Adipocyte (in vitro differentiated cells): ENCODE data around the gene ZDHHC11.
"Not testable (repeated sequence)": the region's sequence is repeated elsewhere in the genome, so short reads cannot be mapped to it uniquely, and the experiment has no call there.

ENCODE experiments used
- DNase-seq: peaks from one replicate; pipeline ENCODE4 v3.0.0-alpha.2; 2015; ENCODE audit warnings: low read depth
- H3K27me3 ChIP-seq: replicated peaks from 2 replicates; pipeline ENCODE4 v1.7.0; 2013; ENCODE audit warnings: mild to moderate bottlenecking, low read length, moderate library complexity; ENCODE audit not compliant: control insufficient read depth, insufficient read depth
- H3K36me3 ChIP-seq: 2 replicates; pipeline ENCODE4 v1.7.0; 2013; ENCODE audit warnings: low read length, mild to moderate bottlenecking, moderate library complexity; ENCODE audit not compliant: control insufficient read depth, insufficient read depth, severe bottlenecking
- H3K4me1 ChIP-seq: 2 replicates; pipeline ENCODE4 v1.7.0; 2013; ENCODE audit warnings: mild to moderate bottlenecking, low read length, moderate library complexity; ENCODE audit not compliant: control insufficient read depth, insufficient read depth
- H3K4me3 ChIP-seq: 2 replicates; pipeline ENCODE4 v1.7.0; 2013; ENCODE audit warnings: mild to moderate bottlenecking, low read length, moderate library complexity
- H3K9ac ChIP-seq: 2 replicates; pipeline ENCODE4 v1.7.0; 2013; ENCODE audit warnings: mild to moderate bottlenecking, low read length, moderate library complexity
- H3K9me3 ChIP-seq: 2 replicates; pipeline ENCODE4 v1.7.0; 2013; ENCODE audit warnings: mild to moderate bottlenecking, low read length, moderate library complexity; ENCODE audit not compliant: control insufficient read depth

The ZDHHC11 gene

DNA sequence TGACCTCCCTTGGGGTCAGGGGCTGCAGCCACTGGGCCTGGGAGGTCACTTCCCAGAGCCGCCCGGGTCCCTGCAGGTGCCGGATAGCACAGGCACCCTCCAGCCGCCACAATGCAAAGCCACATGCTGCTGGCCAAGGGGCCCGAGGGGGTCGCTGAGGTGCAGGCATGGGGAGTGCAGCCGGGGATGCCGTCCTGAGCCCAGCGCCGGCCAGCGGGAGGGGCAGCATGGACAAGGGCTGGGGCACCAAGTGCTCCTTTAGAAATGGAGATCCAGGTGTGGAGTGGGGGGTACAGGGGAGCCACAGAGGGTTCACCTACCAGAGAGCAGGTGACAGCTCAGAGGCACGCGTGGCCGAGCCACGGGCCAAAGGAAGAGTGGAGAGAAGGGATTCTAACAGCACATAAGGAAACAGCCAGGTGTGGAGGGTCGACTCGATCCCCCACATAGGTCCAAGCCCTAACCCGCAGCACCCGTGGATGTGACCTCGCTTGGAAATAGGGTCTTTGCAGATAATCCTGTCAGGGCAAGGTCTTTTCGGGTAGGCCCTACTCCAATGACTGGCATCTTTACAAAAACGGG is 90.9 kb downstream of the ZDHHC11 start:
- no peaks in the 10 kb centered on the region for H3K9me3 ChIP-seq
- peaks cover 7% of the 10 kb centered on the region for H3K27me3 ChIP-seq
- no peak for DNase-seq
- no peaks in the 10 kb centered on the region for H3K4me1 ChIP-seq
- no peak overlapping the region for H3K4me3 ChIP-seq
- H3K36me3 ChIP-seq, result no peaks in the 10 kb centered on the region
- H3K9ac ChIP-seq, result no peak overlapping the region

DNA sequence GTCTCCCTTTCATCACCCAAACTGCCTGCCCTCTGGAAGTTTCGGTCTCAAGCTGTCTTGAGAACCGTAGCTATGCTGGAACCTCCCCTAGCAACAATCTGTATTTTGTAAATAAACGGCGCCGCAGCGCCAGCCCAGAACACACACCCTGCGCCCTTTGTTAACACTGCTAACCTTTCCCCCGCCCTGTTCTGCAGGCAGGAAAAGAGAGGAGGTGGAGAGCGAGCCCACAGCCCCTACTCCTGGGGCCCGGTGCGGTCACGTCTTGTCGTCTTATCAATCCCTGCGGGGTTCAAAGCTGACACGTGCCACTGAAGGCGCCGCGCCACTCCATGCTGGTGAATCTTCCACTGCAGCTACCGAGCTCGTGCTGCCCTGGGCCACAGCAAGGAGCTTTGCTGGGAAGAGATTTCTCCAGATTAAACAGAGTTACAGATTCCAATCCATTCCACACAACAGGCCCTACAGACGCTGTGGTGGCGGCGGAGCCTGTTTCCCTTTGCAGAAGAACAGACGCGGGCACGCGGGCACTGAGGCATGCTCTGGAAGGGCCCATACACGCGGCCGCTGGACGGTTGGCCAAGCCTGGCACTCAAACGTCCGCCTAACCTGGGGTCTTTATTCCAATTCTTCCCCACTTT is 91.6 kb downstream of the ZDHHC11 start:
- no peak overlapping the region for H3K9ac ChIP-seq
- no peak for DNase-seq
- H3K27me3 ChIP-seq, result peaks cover 7% of the 10 kb centered on the region
- no peaks in the 10 kb centered on the region for H3K4me1 ChIP-seq
- H3K9me3 ChIP-seq, result no peaks in the 10 kb centered on the region
- H3K4me3 ChIP-seq, result no peak overlapping the region
- no peaks in the 10 kb centered on the region for H3K36me3 ChIP-seq

DNA sequence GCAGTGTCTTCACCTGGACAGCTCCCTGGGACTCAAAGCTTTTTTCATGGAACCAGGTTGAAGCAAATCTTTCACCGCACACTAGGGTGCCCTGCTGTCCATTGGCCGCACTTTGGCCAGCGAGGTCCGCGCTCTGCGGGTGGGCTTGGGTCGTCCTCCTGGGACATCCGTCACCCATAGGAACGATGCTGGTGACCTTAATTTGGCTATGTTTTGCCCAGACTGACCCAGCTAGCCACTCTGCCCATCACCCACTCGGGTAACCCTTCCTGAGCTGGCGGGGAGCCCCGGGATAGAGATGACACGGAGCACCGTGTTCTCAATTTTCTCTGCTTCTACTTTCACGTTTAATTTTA is 92.1 kb downstream of the ZDHHC11 start:
- DNase-seq, result no peak
- no peaks in the 10 kb centered on the region for H3K9me3 ChIP-seq
- no peaks in the 10 kb centered on the region for H3K36me3 ChIP-seq
- H3K27me3 ChIP-seq, result peaks cover 7% of the 10 kb centered on the region
- H3K4me3 ChIP-seq, result no peak overlapping the region
- H3K4me1 ChIP-seq, result no peaks in the 10 kb centered on the region
- no peak overlapping the region for H3K9ac ChIP-seq

DNA sequence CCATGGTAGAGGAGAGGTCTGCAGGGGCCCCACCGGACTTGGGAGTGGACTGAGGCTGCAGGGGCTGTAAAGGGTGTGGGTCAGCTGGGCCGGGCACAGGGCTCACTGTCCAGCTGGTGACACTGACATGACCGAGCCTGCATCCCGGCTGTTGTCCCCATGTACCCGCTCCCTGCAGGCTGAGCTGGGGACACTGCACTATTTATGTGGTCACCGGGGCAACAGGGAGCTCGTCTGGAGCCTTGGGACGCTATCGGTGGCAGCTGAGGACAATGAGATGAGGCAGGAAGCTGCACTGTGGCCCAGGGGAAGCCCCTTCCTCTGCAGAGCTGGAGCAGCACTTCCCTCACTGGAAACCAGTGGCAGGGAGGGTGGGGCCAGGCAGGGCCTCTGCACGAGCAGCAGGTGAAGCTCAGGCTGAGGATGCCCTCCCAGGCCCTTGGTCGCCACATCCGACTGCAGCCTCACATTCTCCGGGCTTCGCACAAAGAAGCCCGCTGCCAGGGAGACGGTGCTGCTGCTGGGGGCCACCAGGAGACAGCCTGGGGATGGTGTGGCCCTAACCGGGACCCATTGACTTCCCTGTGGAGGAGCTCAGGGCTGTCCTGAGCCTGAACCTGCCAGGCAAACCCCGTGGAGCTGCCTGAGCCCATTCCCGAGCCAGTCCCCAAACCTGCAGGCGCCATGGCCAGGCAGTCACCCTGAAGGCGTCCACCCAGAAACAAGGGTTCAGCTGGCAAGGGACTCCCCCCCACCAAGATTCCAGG is 92.7 kb downstream of the ZDHHC11 start:
- no peaks in the 10 kb centered on the region for H3K9me3 ChIP-seq
- H3K4me1 ChIP-seq, result no peaks in the 10 kb centered on the region
- DNase-seq, result no peak
- H3K4me3 ChIP-seq, result no peak overlapping the region
- H3K9ac ChIP-seq, result no peak overlapping the region
- peaks cover 7% of the 10 kb centered on the region for H3K27me3 ChIP-seq
- no peaks in the 10 kb centered on the region for H3K36me3 ChIP-seq

DNA sequence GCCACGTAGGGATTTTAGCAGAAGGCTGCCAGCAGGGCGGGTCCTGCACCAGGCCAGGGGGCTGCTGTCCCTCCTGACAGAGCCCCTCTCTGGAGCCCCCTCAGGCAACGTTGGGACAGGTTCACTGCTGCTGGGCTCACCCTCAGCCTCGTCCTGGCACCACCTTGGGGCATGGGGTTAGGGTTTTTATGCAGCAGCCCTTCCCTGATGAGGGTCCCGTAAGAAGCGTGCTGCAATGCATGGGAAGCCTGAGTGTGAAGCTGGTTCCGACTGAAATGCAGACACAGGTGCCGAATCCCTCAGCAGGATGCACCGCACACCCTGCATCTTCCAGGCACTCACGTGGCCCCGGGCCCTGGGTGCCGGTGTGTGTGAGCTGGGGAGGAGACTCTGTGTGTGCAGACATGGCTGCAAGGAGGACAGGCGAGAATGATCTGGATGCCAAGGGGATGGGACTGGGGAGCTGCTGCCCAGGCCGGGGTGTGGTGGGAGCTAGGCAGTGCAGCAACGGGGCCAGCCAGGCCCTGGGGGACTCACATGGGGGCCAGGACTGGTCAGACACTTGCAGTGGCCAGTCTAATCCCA is 93.3 kb downstream of the ZDHHC11 start:
- no peaks in the 10 kb centered on the region for H3K4me1 ChIP-seq
- no peaks in the 10 kb centered on the region for H3K9me3 ChIP-seq
- no peak for DNase-seq

DNA sequence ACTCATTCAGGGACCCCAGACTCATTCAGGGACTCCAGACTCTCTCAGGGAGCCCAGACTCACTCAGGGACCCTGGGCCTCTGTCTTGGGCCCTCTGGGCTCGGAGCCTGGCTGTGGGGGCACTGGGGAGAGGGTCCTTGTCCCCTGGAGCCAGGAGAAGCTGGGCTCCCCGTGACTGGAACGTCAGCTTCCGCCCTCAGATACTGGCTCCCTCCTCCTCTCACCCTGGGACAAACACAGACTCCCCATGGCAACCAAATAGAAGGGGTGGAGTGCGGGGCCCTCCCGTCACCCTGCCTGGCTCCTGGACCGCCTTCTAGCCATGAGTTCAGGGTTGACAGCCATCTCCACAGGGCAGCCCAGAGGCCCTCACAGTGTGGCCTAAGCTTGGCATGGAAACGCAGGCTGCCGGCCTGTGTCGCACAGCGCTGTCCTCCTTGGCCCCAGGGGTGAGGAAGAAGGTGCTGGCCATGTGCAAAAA is 93.9 kb downstream of the ZDHHC11 start:
- Histone ChIP-seq H3K27me3 (peaks cover 7% of the 10 kb centered on the region), H3K4me3 (no peak overlapping the region), H3K9me3 (no peaks in the 10 kb centered on the region), H3K9ac (no peak overlapping the region), H3K36me3 (no peaks in the 10 kb centered on the region), H3K4me1 (no peaks in the 10 kb centered on the region)
- DNase-seq, result no peak

More for the DNA sequence above, 93.3 kb downstream of the ZDHHC11 start:
- Histone ChIP-seq H3K4me3 (no peak overlapping the region), H3K27me3 (peaks cover 7% of the 10 kb centered on the region), H3K36me3 (no peaks in the 10 kb centered on the region), H3K9ac (no peak overlapping the region)

DNA sequence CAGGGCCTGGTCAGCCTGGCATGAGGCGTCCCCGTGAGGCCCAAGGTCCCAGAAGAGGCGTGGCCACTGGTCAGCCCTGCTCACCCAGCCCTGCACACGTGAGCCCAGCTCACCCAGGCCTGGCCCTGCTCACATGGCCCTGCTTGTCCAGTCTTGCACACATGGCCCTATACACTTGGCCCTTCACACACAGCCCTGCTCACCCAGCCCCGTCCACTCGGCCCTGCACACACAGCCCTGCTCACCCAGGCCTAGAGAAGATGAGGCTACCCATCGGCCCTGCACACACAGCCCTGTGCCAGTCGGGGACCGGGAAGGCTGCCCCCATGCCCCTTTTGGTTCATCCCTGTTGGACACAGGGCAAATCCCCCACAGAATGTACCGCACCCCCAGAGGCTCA is 94.6 kb downstream of the ZDHHC11 start:
- Histone ChIP-seq H3K4me3 (no peak overlapping the region), H3K27me3 (peaks cover 7% of the 10 kb centered on the region), H3K36me3 (no peaks in the 10 kb centered on the region), H3K4me1 (no peaks in the 10 kb centered on the region), H3K9me3 (no peaks in the 10 kb centered on the region), H3K9ac (no peak overlapping the region)
- DNase-seq, result no peak

DNA sequence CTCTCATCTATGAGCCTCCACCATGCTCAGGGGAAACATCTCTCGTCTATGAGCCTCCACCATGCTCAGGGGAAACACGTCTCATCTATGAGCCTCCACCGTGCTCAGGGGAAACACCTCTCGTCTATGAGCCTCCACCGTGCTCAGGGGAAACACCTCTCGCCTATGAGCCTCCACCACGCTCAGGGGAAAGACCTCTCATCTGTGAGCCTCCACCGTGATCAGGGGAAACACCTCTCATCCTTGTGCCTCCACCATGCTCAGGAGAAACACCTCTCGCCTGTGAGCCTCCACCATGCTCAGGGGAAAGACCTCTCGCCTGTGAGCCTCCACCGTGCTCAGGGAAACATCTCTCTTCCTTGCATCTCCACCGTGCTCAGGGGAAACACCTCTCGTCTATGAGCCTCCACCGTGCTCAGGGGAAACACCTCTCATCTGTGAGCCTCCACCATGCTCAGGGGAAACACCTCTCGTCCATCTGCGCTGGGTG is 96.6 kb downstream of the ZDHHC11 start:
- DNase-seq, H3K9ac ChIP-seq, H3K9me3 ChIP-seq, H3K4me1 ChIP-seq, H3K36me3 ChIP-seq, H3K27me3 ChIP-seq, H3K4me3 ChIP-seq: not testable (repeated sequence)

DNA sequence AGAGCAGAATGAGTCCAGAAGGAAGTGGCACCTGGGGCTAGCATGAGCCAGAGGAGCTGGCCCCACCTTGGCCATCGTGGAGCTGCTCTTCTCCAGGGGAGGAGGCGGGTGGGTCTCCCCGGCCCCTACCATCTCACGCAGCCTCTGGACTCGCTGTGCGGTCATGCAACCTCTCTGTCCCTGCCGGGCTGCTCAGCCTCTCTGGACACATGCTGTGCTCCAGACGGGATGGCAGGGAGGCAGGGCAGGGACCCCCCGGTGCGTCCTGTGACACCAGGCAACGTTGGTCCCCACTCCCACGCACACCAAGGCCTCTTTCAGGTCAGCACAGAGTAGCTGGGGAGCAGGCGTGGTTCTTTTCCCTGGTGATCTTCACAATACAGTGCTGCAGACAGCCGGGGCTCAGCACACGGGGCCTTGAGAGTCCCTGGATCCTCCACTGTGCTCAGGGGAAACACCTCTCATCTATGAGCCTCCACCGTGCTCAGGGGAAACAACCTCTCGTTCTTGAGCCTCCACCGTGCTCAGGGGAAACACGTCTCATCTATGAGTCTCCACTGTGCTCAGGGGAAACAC is 97.1 kb downstream of the ZDHHC11 start:
- not testable (repeated sequence) for H3K9me3 ChIP-seq, H3K4me1 ChIP-seq, DNase-seq, H3K27me3 ChIP-seq, H3K4me3 ChIP-seq, H3K9ac ChIP-seq, H3K36me3 ChIP-seq

DNA sequence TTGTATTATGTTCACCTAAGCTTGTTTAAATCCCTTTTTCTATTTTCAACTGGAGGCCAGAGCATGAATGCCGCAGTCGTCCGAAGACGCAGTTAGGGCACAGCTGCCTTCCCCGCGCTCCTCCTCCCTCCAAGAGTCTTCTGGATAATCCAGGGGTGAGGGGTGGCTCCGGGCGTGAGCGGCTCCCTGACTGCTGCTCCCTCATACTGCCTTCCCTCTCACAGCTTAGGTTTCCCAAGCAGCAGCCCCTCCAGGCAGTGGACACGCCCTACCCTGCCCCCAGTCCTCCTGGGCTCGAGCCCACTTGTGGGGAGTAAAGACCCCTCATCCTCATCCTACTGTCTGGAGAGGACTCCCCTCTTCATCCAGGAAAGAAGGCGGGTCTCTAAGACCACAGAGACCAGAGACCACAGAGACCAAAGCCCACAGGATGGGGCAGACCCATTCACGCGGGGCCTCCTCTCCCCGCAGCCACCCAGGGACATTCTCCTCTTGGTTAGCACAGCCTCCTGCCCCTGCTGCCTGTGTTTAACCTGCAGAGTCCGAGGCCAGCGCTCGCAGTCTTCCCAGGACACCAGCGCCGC is 98.2 kb downstream of the ZDHHC11 start:
- not testable (repeated sequence) for DNase-seq, H3K4me1 ChIP-seq, H3K9me3 ChIP-seq, H3K4me3 ChIP-seq, H3K9ac ChIP-seq, H3K27me3 ChIP-seq, H3K36me3 ChIP-seq

DNA sequence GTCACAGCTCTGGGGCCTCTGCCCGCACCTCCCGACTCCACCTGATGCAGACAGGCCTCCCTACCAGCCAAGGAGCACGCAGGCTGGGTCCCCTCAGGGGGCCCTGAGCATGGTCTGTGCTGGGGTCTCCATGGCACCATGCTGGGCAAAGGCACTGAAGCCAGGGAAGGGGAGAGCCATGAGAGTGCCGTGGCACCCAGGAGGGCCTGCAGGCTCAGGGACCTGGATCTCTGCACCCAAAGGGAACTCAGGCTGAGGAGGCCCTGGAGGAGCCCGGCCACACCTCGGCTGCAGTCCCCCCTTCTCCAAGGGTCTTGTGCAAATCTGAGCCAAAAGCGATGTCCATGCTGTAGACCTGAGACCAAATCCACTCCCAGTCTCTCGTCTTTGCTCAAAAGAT is 98.8 kb downstream of the ZDHHC11 start:
- H3K4me3 ChIP-seq, H3K9ac ChIP-seq, H3K4me1 ChIP-seq, H3K9me3 ChIP-seq, H3K36me3 ChIP-seq, DNase-seq, H3K27me3 ChIP-seq: not testable (repeated sequence)
